Left lung (tissue), 10 donors: Measurements from ENCODE around the gene COX4I1. TPM values are rescaled to one million over a fixed set of nuclear protein-coding genes. Genes with fewer than 3 reads are reported as not detected.

Experiments used
- ATAC-seq: fragments of 200-7000 bp; cut with Tn5 transposase; one replicate; pipeline ENCODE4 v1.9.1; 2020; ENCODE audit warnings: moderate library complexity
- DNase-seq, 4 donors: peaks; one replicate each; pipeline ENCODE4 v3.0.0-alpha.2; 2013 to 2020
- H3K27ac ChIP-seq, 2 donors: fragments of 200-600 bp; sonication (generic) in 1 of 2; one replicate each; pipeline versions ENCODE4 v1.5.0 to v1.8.0; 2020 to 2021
- H3K27me3 ChIP-seq, 2 donors: fragments of 200-600 bp; sonication (generic) in 1 of 2; one replicate each; pipeline versions ENCODE4 v1.5.0 to v1.8.0; 2020 to 2021
- H3K36me3 ChIP-seq, 2 donors: fragments of 200-600 bp; sonication (generic) in 1 of 2; one replicate each; pipeline versions ENCODE4 v1.5.0 to v1.8.0; 2020 to 2021
- H3K4me1 ChIP-seq, 2 donors: fragments of 200-600 bp; one replicate each; pipeline ENCODE4 v1.8.0; 2021
- H3K4me3 ChIP-seq, 2 donors: fragments of 200-600 bp; sonication (generic) in 1 of 2; one replicate each; pipeline versions ENCODE4 v1.5.0 to v1.8.0; 2020 to 2021; ENCODE audit warnings: mild to moderate bottlenecking in 1 of 2
- H3K9me3 ChIP-seq, 2 donors: fragments of 200-600 bp; sonication (generic) in 1 of 2; one replicate each; pipeline versions ENCODE4 v1.5.0 to v1.8.0; 2020 to 2021
- CTCF ChIP-seq, 2 donors: fragments of 200-600 bp; sonication (generic) in 1 of 2; IDR thresholded peaks; one replicate each; pipeline versions ENCODE4 v1.5.0 to v1.8.0; 2021; ENCODE audit warnings: antibody characterized with exemption in 2 of 2
- intact Hi-C, 2 donors: fragments of 100-400 bp; cut with DNase I; formaldehyde crosslinking; loops; one replicate each; pipeline versions ENCODE4 v1.11.2 to v1.14.2; 2022
- polyA plus RNA-seq, 6 donors: library from polyadenylated mRNA; unstranded; fragments of 120-200 nt; gene quantifications; one replicate each; pipeline ENCODE4 v1.2.1, GENCODE V29; 2013; ENCODE audit not compliant: insufficient read length in 6 of 6
- total RNA-seq, 2 donors: library from RNA; stranded (reverse); fragmentation: NEBNext Ultra II Directional; extraction: Animal tissue kit (Norgen Biotek cat#: 25700); gene quantifications; one replicate each; pipeline ENCODE4 v1.2.1, GENCODE V29; 2021
- donor health status: DM: no; HTN: yes; CAD: no.
- donor health status: DM: no; HTN: no; CAD: no.

COX4I1 gene
- total and polyA plus RNA-seq, 8 donors = 272 to 418 (median 314) TPM

GRCh38 chr16:85796152-85796551 is 3.3 kb upstream of the COX4I1 start:
- no peak for TF ChIP-seq CTCF (IDR thresholded peaks at IDR 0.05)
- H3K36me3 ChIP-seq = peaks cover 0 to 60% of the 10 kb centered on the region in 2 donors
- no peak overlapping the region for H3K4me3 ChIP-seq
- H3K27me3 ChIP-seq = no peaks in the 10 kb centered on the region
- peaks cover 22 to 35% of the 10 kb centered on the region in 2 donors for H3K4me1 ChIP-seq
- H3K27ac ChIP-seq = no peak overlapping the region
- ATAC-seq (no peak), DNase-seq (no peak)
- intact Hi-C loops = no loop called here
- H3K9me3 ChIP-seq = no peaks in the 10 kb centered on the region

DNA sequence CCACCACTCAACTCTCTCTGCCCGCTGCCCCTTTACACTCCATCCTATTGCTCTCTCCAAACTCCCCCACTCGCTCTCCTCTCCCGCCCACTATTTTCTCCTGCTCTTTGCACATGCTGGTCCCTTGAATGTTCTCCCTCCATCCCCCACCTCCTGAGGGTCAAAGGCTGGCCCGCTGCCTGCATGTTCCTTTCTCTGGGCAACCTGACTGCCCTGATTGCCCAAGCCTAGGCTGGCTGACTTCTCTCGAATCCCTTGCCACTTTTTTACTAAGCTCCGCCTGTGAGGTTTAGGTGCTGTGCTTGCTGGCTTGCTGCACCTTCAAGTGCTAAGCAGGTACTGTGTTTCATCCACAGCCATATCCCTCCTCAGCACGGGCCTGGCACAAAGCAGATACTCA is 2.9 kb upstream of the COX4I1 start:
- H3K4me3 ChIP-seq = no peak overlapping the region
- H3K4me1 ChIP-seq = peaks cover 22 to 36% of the 10 kb centered on the region in 2 donors
- H3K9me3 ChIP-seq = no peaks in the 10 kb centered on the region
- no peak overlapping the region for H3K27ac ChIP-seq
- intact Hi-C loops = no loop called here
- ATAC-seq (no peak), DNase-seq (no peak)
- no peak for TF ChIP-seq CTCF (IDR thresholded peaks at IDR 0.05)
- H3K27me3 ChIP-seq = no peaks in the 10 kb centered on the region
- H3K36me3 ChIP-seq = peaks cover 0 to 60% of the 10 kb centered on the region in 2 donors

GRCh38 chr16:85798283-85798776 is 1.2 kb upstream of the COX4I1 start:
- Histone ChIP-seq H3K9me3 (no peaks in the 10 kb centered on the region), H3K4me1 (peaks cover 22 to 36% of the 10 kb centered on the region in 2 donors), H3K27ac (no peak overlapping the region), H3K27me3 (no peaks in the 10 kb centered on the region), H3K4me3 (peak overlapping the region; percentile 98), H3K36me3 (peaks cover 0 to 59% of the 10 kb centered on the region in 2 donors)
- no peak for ATAC-seq
- DNase-seq = no peak
- intact Hi-C loops = no loop called here
- TF ChIP-seq CTCF (IDR thresholded peaks at IDR 0.05) = no peak

- peaks cover 22 to 36% of the 10 kb centered on the region in 2 donors for H3K4me1 ChIP-seq
- no peak for TF ChIP-seq CTCF (IDR thresholded peaks at IDR 0.05)
- DNase-seq (peak in 2 of 4 donors; percentile 40 to 83), ATAC-seq (peak; percentile 23)
- intact Hi-C loops = no loop called here
- no peaks in the 10 kb centered on the region for H3K27me3 ChIP-seq
- peak overlapping the region; percentile 82 to 90 for H3K27ac ChIP-seq
- peak overlapping the region; percentile 98 for H3K4me3 ChIP-seq
- no peaks in the 10 kb centered on the region for H3K9me3 ChIP-seq
- peaks cover 0 to 59% of the 10 kb centered on the region in 2 donors for H3K36me3 ChIP-seq
Measured at GRCh38 chr16:85798901-85799496, 496 bp upstream of the COX4I1 start.

- no peaks in the 10 kb centered on the region for H3K9me3 ChIP-seq
- no peaks in the 10 kb centered on the region for H3K27me3 ChIP-seq
- no peak for TF ChIP-seq CTCF (IDR thresholded peaks at IDR 0.05)
- ATAC-seq = peak; percentile 1
- peaks cover 22 to 36% of the 10 kb centered on the region in 2 donors for H3K4me1 ChIP-seq
- DNase-seq = no peak
- peak overlapping the region; percentile 98 for H3K4me3 ChIP-seq
- intact Hi-C loops = no loop called here
- peak overlapping the region in 1 of 2 donors; percentile 90 for H3K27ac ChIP-seq
- H3K36me3 ChIP-seq = peaks cover 0 to 59% of the 10 kb centered on the region in 2 donors
Measured at GRCh38 chr16:85800321-85800669, 800 bp downstream of the COX4I1 start.
